Activated naive CD8-positive, alpha-beta T cell treated with anti-CD3 and anti-CD28 coated beads for 36 hours (primary cell): Measurements from ENCODE around the gene SDF2. TPM values are rescaled to one million over a fixed set of nuclear protein-coding genes. Genes with fewer than 3 reads are reported as not detected.

ENCODE experiments used
- DNase-seq: peaks from one replicate; pipeline ENCODE4 v3.0.0; 2021
- H3K27ac Mint-ChIP-seq: one replicate; pipeline ENCODE4 v1.8.0; 2022; ENCODE audit warnings: mild to moderate bottlenecking, moderate library complexity, mixed read lengths
- H3K27me3 Mint-ChIP-seq: one replicate; pipeline ENCODE4 v1.8.0; 2022; ENCODE audit warnings: mild to moderate bottlenecking, mixed read lengths
- H3K36me3 Mint-ChIP-seq: one replicate; pipeline ENCODE4 v1.8.0; 2021; ENCODE audit warnings: mild to moderate bottlenecking, mixed read lengths
- H3K4me1 Mint-ChIP-seq: one replicate; pipeline ENCODE4 v1.8.0; 2021; ENCODE audit warnings: mixed read lengths
- H3K4me3 Mint-ChIP-seq: one replicate; pipeline ENCODE4 v1.8.0; 2022; ENCODE audit warnings: mild to moderate bottlenecking, moderate library complexity, mixed read lengths
- H3K9me3 Mint-ChIP-seq: one replicate; pipeline ENCODE4 v1.8.0; 2022; ENCODE audit warnings: mixed read lengths
- total RNA-seq, 2 experiments: library from RNA; stranded (reverse); gene quantifications; one replicate each; pipeline ENCODE4 v1.2.3, GENCODE V29; 2021

SDF2 gene
- 10 to 100 TPM; 36.8 to 37.2 TPM for total RNA-seq

GRCh38 chr17:28661635-28662526, at the start of gene SDF2, which contains the start of gene SUPT6H:
TSS of gene SDF2 (minus strand) at chr17:28661906. CDS start at chr17:28661876, 30 bp downstream.
TSS of gene SUPT6H (plus strand) at chr17:28662205. CDS start at chr17:28673402, 11,197 bp downstream.
- no peaks in the 10 kb centered on the region for H3K27me3 Mint-ChIP-seq
- peaks cover 40% of the 10 kb centered on the region for H3K4me1 Mint-ChIP-seq
- H3K27ac Mint-ChIP-seq, result peak within 1 kb of the TSS; percentile 98
- H3K4me3 Mint-ChIP-seq, result peak within 1 kb of the TSS; percentile 99
- no peaks in the 10 kb centered on the region for H3K9me3 Mint-ChIP-seq
- H3K36me3 Mint-ChIP-seq, result peaks cover 40% of the 10 kb centered on the region
- peak; percentile 93 for DNase-seq

- DNase-seq, result peak; percentile 95
- peaks cover 16% of the 10 kb centered on the region for H3K4me1 Mint-ChIP-seq
- H3K27me3 Mint-ChIP-seq, result peaks cover 21% of the 10 kb centered on the region
- peak overlapping the region; percentile 94 for H3K27ac Mint-ChIP-seq
- peak overlapping the region; percentile 88 for H3K4me3 Mint-ChIP-seq
- H3K9me3 Mint-ChIP-seq, result no peaks in the 10 kb centered on the region
- no peaks in the 10 kb centered on the region for H3K36me3 Mint-ChIP-seq
These were observed 49.4 kb upstream of the SDF2 start for GRCh38 chr17:28710861-28711722.

- no peak overlapping the region for H3K4me3 Mint-ChIP-seq
These were observed 45.6 kb upstream of the SDF2 start for GRCh38 chr17:28707339-28707720.

GRCh38 chr17:28706471-28707338, 45.0 kb upstream of the SDF2 start:
- DNase-seq, result no peak
- Mint-ChIP-seq H3K27ac (peak overlapping the region; percentile 39), H3K9me3 (no peaks in the 10 kb centered on the region), H3K4me1 (peaks cover 11% of the 10 kb centered on the region), H3K27me3 (no peaks in the 10 kb centered on the region), H3K36me3 (peaks cover 10% of the 10 kb centered on the region), H3K4me3 (no peak overlapping the region)

More at GRCh38 chr17:28707339-28707720, 45.6 kb upstream of the SDF2 start:
- DNase-seq, result no peak
- peaks cover 13% of the 10 kb centered on the region for H3K4me1 Mint-ChIP-seq
- H3K36me3 Mint-ChIP-seq, result peaks cover 7% of the 10 kb centered on the region
- H3K27me3 Mint-ChIP-seq, result no peaks in the 10 kb centered on the region
- H3K27ac Mint-ChIP-seq, result peak overlapping the region; percentile 39
- H3K9me3 Mint-ChIP-seq, result no peaks in the 10 kb centered on the region

GRCh38 chr17:28705728-28706334, 44.1 kb upstream of the SDF2 start:
- Mint-ChIP-seq H3K27me3 (no peaks in the 10 kb centered on the region), H3K36me3 (peaks cover 16% of the 10 kb centered on the region), H3K9me3 (no peaks in the 10 kb centered on the region), H3K27ac (no peak overlapping the region), H3K4me3 (no peak overlapping the region), H3K4me1 (peaks cover 6% of the 10 kb centered on the region)
- no peak for DNase-seq

- DNase-seq, result no peak
- Mint-ChIP-seq H3K9me3 (no peaks in the 10 kb centered on the region), H3K36me3 (peaks cover 17% of the 10 kb centered on the region), H3K27ac (no peak overlapping the region), H3K27me3 (no peaks in the 10 kb centered on the region), H3K4me1 (peaks cover 2% of the 10 kb centered on the region), H3K4me3 (no peak overlapping the region)
These were observed 43.5 kb upstream of the SDF2 start for GRCh38 chr17:28705074-28705659.

- Mint-ChIP-seq H3K27ac (no peak overlapping the region), H3K27me3 (no peaks in the 10 kb centered on the region), H3K9me3 (no peaks in the 10 kb centered on the region), H3K36me3 (peaks cover 22% of the 10 kb centered on the region), H3K4me3 (no peak overlapping the region), H3K4me1 (no peaks in the 10 kb centered on the region)
- DNase-seq, result no peak
These were observed 42.6 kb upstream of the SDF2 start for GRCh38 chr17:28704219-28704858.

- no peak overlapping the region for H3K27ac Mint-ChIP-seq
- no peaks in the 10 kb centered on the region for H3K27me3 Mint-ChIP-seq
- no peaks in the 10 kb centered on the region for H3K9me3 Mint-ChIP-seq
- DNase-seq, result no peak
- H3K4me1 Mint-ChIP-seq, result no peaks in the 10 kb centered on the region
- H3K4me3 Mint-ChIP-seq, result no peak overlapping the region
- peaks cover 23% of the 10 kb centered on the region for H3K36me3 Mint-ChIP-seq
These were observed 42.0 kb upstream of the SDF2 start for GRCh38 chr17:28703552-28704218.

- no peaks in the 10 kb centered on the region for H3K9me3 Mint-ChIP-seq
- peaks cover 27% of the 10 kb centered on the region for H3K36me3 Mint-ChIP-seq
- no peak overlapping the region for H3K4me3 Mint-ChIP-seq
- H3K27ac Mint-ChIP-seq, result no peak overlapping the region
- H3K27me3 Mint-ChIP-seq, result no peaks in the 10 kb centered on the region
- DNase-seq, result no peak
- no peaks in the 10 kb centered on the region for H3K4me1 Mint-ChIP-seq
These were observed 41.0 kb upstream of the SDF2 start for GRCh38 chr17:28702752-28703150.

GRCh38 chr17:28702026-28702751, 40.5 kb upstream of the SDF2 start:
- Mint-ChIP-seq H3K9me3 (no peaks in the 10 kb centered on the region), H3K4me3 (no peak overlapping the region), H3K36me3 (peaks cover 28% of the 10 kb centered on the region), H3K27ac (no peak overlapping the region), H3K4me1 (no peaks in the 10 kb centered on the region), H3K27me3 (no peaks in the 10 kb centered on the region)
- DNase-seq, result no peak

GRCh38 chr17:28700830-28701492, 39.3 kb upstream of the SDF2 start:
- Mint-ChIP-seq H3K36me3 (peaks cover 30% of the 10 kb centered on the region), H3K27ac (no peak overlapping the region), H3K27me3 (no peaks in the 10 kb centered on the region), H3K9me3 (no peaks in the 10 kb centered on the region), H3K4me1 (no peaks in the 10 kb centered on the region), H3K4me3 (no peak overlapping the region)
- no peak for DNase-seq

- Mint-ChIP-seq H3K4me3 (no peak overlapping the region), H3K4me1 (no peaks in the 10 kb centered on the region), H3K9me3 (no peaks in the 10 kb centered on the region), H3K27me3 (no peaks in the 10 kb centered on the region), H3K27ac (no peak overlapping the region), H3K36me3 (peaks cover 32% of the 10 kb centered on the region)
- DNase-seq, result no peak
These were observed 38.6 kb upstream of the SDF2 start for GRCh38 chr17:28700278-28700677.
